Adrenal gland (tissue), 12 donors: Measurements from ENCODE around the gene ZNF319. TPM values are rescaled to one million over a fixed set of nuclear protein-coding genes. Genes with fewer than 3 reads are reported as not detected.
A peak's percentile ranks its signal among the peaks of the same experiment; 100 is the strongest.

Experiments used
- DNase-seq, 7 donors: peaks; one replicate each; pipeline ENCODE4 v3.0.0-alpha.2; 2019 to 2020
- H3K27ac ChIP-seq, 5 donors: fragments of 200-600 bp; sonication (generic) in 4 of 5; 1 replicate in 3 of 5; 2 replicates in 2 of 5; pipeline versions ENCODE4 v1.5.1 to v1.8.0; 2016 to 2020; ENCODE audit warnings: mild to moderate bottlenecking in 1 of 5
- H3K27me3 ChIP-seq: fragments of 200-600 bp; 2 replicates; pipeline ENCODE4 v1.8.0; 2021
- H3K36me3 ChIP-seq, 2 donors: fragments of 200-600 bp; replicated peaks in 1 of 2; 1 replicate in 1 of 2; 2 replicates in 1 of 2; pipeline versions ENCODE4 v1.5.1 to v1.8.0; 2018 to 2022
- H3K4me1 ChIP-seq, 2 donors: fragments of 200-600 bp; replicated peaks in 1 of 2; 1 replicate in 1 of 2; 2 replicates in 1 of 2; pipeline versions ENCODE4 v1.5.1 to v1.8.0; 2018 to 2021
- H3K4me3 ChIP-seq, 4 donors: fragments of 200-600 bp; sonication (generic) in 3 of 4; one replicate each; pipeline ENCODE4 v1.5.1; 2016 to 2018
- H3K9me3 ChIP-seq, 3 donors: fragments of 200-600 bp; sonication (generic) in 1 of 3; replicated peaks in 1 of 3; 1 replicate in 2 of 3; 2 replicates in 1 of 3; pipeline versions ENCODE4 v1.5.1 to v1.8.0; 2016 to 2021
- POLR2A ChIP-seq, 2 donors: fragments of 450-650 bp; IDR thresholded peaks; one replicate each; pipeline ENCODE4 v1.6.1; 2017; ENCODE audit warnings: antibody characterized with exemption in 2 of 2, mild to moderate bottlenecking in 2 of 2, moderate library complexity in 1 of 2
- WGBS, 4 donors: extraction: QIAGEN DNeasy Blood & Tissue Kit in 2 of 4; methylation state at CpG; one replicate each; pipeline versions ENCODE4 v1.1.5 to v1.1.7; 2013 to 2017; 5-methylcytosine and 5-hydroxymethylcytosine counted together
- intact Hi-C, 2 donors: fragments of 100-400 bp; cut with DNase I; formaldehyde crosslinking; loops; one replicate each; pipeline versions ENCODE4 v1.14.1 to v1.15.0; 2022 to 2023
- polyA plus RNA-seq, 3 donors: library from polyadenylated mRNA; stranded (reverse); fragments of 200-250 nt in 2 of 3; fragments of 350-450 nt in 1 of 3; fragmentation: Illumina TruSeq in 1 of 3; extraction: RNeasy Lipid Tissue Mini Kit (QIAGEN cat#74804) in 1 of 3; gene quantifications; one replicate each; pipeline ENCODE4 v1.2.3, GENCODE V29; 2013 to 2014
- total RNA-seq, 9 donors: library from RNA; depleted of rRNA in 4 of 9; stranded (reverse); fragments of >200 nt in 4 of 9; fragments of 120-200 nt in 1 of 9; fragmentation: NEBNext Ultra II Directional in 1 of 9; extraction: Animal tissue kit (Norgen Biotek cat#: 25700) in 1 of 9; gene quantifications; one replicate each; pipeline versions ENCODE4 v1.1.0 to v1.2.4, GENCODE V29; 2013 to 2023
- TF ChIP-seq, protein P1 (sequence below), 6 experiments: fragments of 450-650 bp in 4 of 6; fragments of 200-600 bp in 2 of 6; sonication (generic) in 1 of 6; IDR thresholded peaks; 1 replicate in 5 of 6; 2 replicates in 1 of 6; pipeline versions ENCODE4 v1.5.1 to v1.8.0; 2016 to 2021; ENCODE audit warnings: antibody characterized with exemption in 6 of 6, mild to moderate bottlenecking in 2 of 6, moderate library complexity in 1 of 6
- donor health status: healthy with polysubstance abuse.
- donor health status: Bipolar disorder and iron deficiency.
- donor health status: DM: yes; HTN: yes; CAD: no.
- donor health status: DM: no; HTN: no; CAD: no.
- donor health status: DM: no; HTN: no; CAD: no.
- donor health status: DM: yes; HTN: yes; CAD: no.

The ZNF319 gene
- total and polyA plus RNA-seq, 12 donors, result 2.3 to 17.9 (median 8.9) TPM

DNA sequence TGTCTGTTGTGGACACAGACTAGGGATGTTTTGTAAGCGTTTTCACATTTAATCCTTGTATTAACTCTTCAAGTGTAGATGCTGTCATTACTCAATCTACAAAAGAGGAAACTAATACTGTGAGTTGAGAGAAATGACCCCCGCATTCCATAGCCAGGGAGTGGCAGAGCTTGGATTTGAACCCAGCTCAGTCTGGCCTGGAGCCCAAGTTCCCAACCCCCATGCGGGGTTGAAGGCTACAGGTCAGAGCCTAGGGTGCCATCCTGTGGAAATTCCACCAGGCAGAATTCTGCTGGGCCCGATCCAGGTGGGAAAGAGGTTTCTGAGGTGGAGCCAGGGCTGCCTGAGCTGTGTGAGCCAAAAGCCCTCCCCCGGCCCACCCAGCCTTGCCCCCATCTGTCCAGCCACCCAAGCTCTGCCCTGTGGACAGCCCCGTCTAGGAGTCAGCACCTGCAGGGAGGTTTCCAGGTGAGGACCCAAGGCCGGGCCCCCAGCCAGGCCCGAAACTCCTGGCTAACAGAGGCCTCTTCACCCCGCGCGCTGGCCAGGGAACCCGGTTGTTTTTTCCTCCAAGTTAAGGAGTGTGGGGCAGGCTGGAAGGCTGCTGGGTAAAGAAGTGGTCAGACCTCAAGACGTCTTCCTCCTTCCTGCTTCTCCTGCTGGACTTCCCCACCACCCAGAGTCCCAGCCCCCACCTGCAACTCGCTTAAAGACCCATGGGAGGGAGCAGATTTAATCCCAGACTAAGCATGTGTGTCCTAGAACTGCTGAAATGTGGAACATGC lies 30.7 kb upstream of the ZNF319 start:
- DNase-seq, result no peak
- intact Hi-C loops, result no loop called here
- H3K27me3 ChIP-seq, result no peaks in the 10 kb centered on the region
- H3K9me3 ChIP-seq, result no peaks in the 10 kb centered on the region
- no peak overlapping the region for H3K4me3 ChIP-seq
- H3K36me3 ChIP-seq, result no peaks in the 10 kb centered on the region
- 62 to 71% (median 67%) methylated on average over 12 to 14 of the region's 14 CpGs for WGBS, 4 donors
- H3K27ac ChIP-seq, result no peak overlapping the region
- TF ChIP-seq POLR2A (IDR thresholded peaks at IDR 0.05), result no peak
- TF ChIP-seq, protein P1, sequence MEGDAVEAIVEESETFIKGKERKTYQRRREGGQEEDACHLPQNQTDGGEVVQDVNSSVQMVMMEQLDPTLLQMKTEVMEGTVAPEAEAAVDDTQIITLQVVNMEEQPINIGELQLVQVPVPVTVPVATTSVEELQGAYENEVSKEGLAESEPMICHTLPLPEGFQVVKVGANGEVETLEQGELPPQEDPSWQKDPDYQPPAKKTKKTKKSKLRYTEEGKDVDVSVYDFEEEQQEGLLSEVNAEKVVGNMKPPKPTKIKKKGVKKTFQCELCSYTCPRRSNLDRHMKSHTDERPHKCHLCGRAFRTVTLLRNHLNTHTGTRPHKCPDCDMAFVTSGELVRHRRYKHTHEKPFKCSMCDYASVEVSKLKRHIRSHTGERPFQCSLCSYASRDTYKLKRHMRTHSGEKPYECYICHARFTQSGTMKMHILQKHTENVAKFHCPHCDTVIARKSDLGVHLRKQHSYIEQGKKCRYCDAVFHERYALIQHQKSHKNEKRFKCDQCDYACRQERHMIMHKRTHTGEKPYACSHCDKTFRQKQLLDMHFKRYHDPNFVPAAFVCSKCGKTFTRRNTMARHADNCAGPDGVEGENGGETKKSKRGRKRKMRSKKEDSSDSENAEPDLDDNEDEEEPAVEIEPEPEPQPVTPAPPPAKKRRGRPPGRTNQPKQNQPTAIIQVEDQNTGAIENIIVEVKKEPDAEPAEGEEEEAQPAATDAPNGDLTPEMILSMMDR (IDR thresholded peaks at IDR 0.05), result no peak
- peaks cover 6 to 47% of the 10 kb centered on the region in 2 donors for H3K4me1 ChIP-seq

DNA sequence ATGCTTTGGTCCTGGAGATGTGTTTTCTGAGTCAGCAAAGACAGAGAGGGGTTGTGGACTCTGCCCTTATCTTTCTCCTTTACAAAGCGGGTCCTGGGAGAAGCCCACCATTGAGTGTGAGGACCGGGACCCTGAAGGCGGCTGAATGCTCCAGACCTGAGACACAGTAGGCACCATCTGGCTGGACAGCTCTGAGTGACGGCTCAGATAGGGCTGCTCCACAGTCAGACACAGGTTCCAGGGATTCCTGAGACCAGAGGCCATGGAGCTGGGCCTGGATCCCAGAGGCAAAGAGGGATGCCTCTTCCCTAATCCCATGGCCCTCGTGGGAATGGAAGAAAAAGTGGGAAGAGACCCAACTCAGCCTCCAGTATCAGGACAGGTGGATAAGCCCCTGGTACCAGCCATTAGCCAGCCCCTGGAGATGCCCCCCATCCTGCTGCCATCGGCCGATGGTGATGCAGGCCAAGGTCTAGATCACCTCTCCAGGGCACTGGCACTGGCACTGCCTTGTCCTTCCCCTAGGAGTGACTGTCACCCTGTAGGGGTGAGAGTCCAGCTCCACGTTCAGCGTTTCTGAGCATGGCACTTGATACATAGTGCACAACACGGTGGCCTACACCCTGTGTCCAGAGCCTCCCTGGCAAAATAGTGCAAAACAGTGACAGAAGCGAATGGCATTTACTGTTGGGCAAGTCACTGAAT lies 29.8 kb upstream of the ZNF319 start:
- no peak for DNase-seq
- H3K9me3 ChIP-seq, result no peaks in the 10 kb centered on the region
- H3K4me3 ChIP-seq, result no peak overlapping the region
- no peak overlapping the region for H3K27ac ChIP-seq
- intact Hi-C loops, result no loop called here
- no peaks in the 10 kb centered on the region for H3K27me3 ChIP-seq
- 88 to 96% (median 92%) methylated on average over 5 to 11 of the region's 11 CpGs for WGBS, 4 donors
- H3K4me1 ChIP-seq, result peaks cover 8 to 49% of the 10 kb centered on the region in 2 donors
- TF ChIP-seq, protein P1 (IDR thresholded peaks at IDR 0.05), result no peak
- TF ChIP-seq POLR2A (IDR thresholded peaks at IDR 0.05), result no peak
- no peaks in the 10 kb centered on the region for H3K36me3 ChIP-seq

DNA sequence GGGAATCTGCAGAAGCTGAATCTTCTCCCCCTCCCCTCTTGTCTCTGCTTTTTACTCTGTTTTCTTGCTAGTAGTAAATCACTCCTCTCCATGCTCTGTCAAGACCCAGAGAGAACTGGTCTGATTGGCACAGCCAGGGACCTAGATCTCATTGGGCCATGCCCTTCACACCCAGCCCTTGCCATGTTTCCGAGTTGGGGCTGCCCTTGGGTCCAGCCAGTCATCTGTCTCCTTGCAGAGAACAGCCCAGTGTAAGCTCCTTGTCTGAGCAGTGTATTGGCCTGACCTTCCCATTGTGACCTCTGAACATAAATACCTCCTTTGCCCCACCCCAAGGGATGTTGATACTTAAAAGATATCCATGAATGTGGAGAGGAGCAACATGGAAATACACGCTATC lies 28.9 kb upstream of the ZNF319 start:
- Histone ChIP-seq H3K4me3 (no peak overlapping the region), H3K27me3 (no peaks in the 10 kb centered on the region), H3K36me3 (no peaks in the 10 kb centered on the region), H3K9me3 (no peaks in the 10 kb centered on the region), H3K27ac (no peak overlapping the region), H3K4me1 (peaks cover 17 to 58% of the 10 kb centered on the region in 2 donors)
- WGBS, 4 donors, result 59 to 88% (median 78%) methylated on average over 2 of the region's 2 CpGs
- intact Hi-C loops, result loop anchor here (5.0 to 10.0 kb wide), 3 partner anchors 93 to 275 kb away; partner anchors contain the start of gene CSNK2A2 (in 1 of the 2)
- TF ChIP-seq, protein P1 (IDR thresholded peaks at IDR 0.05), result no peak
- no peak for TF ChIP-seq POLR2A (IDR thresholded peaks at IDR 0.05)
- DNase-seq, result no peak

DNA sequence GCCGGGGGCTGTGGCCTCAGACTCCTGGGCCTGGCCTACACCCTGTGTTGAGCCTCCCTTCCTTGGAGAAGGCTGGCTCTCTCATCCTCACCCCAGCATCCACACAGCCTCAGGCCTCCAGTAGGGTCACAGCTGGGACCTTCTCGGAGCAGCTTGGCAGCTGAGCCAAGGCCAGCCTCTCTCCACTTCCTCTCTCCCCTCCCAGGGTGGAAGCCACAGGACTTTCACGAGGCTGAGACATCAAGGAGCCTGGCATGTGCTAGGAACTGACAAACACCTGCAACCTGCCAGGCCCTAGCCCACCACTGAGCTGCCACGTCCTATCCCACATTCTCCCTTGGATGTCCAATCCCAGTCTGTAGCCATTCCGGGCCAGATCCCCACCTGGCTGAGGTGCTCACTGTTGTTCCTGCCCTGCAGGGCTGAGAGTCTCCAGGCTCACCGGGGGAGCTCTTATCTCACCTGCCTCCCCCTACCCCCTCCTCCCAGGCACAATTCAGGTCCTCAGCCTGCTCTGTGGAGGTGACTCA lies 28.1 kb upstream of the ZNF319 start:
- Histone ChIP-seq H3K27ac (no peak overlapping the region), H3K36me3 (no peaks in the 10 kb centered on the region), H3K4me3 (no peak overlapping the region), H3K27me3 (no peaks in the 10 kb centered on the region), H3K9me3 (no peaks in the 10 kb centered on the region), H3K4me1 (peaks cover 19 to 62% of the 10 kb centered on the region in 2 donors)
- no peak for TF ChIP-seq POLR2A (IDR thresholded peaks at IDR 0.05)
- TF ChIP-seq, protein P1 (IDR thresholded peaks at IDR 0.05), result no peak
- WGBS, 4 donors, result 0 to 56% (median 55%) methylated on average over 2 to 6 of the region's 6 CpGs
- intact Hi-C loops, result loop anchor here (5.0 to 10.0 kb wide), 3 partner anchors 94 to 276 kb away; partner anchors contain the start of gene CSNK2A2 (in 1 of the 2)
- peak in 4 of 7 donors; percentile 21 to 31 (median 30) for DNase-seq
